Stimulated activated CD8-positive, alpha-beta memory T cell treated with anti-CD3 and anti-CD28 coated beads, Interleukin-7, amount 100 ng/mL, for 1 hour (primary cell): ENCODE results near the gene DCLK2.

Experiments
- DNase-seq, 2 donors: peaks; one replicate each; pipeline ENCODE4 v3.0.0-alpha.2; 2020; ENCODE audit warnings: low read depth in 2 of 2

Gene DCLK2

DNA sequence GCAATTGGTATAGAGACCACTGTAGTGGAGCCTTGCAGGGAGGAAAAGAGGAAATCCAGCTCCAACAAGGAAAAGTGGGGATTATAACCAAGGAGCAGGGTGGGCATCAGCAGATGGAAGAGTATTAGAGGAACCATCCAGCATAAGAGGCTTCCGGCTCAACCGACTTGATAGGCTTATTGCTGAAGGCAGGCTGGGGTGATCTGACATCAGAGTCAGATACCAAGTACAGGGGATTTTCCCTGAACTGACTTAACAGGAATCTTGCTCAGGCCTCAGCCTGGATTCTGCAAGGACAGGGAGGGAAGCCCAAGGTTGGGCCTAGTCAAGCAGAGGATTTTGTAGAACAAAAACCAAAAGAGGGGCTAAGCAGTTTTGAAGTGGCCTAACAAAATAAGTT lies 129.6 kb downstream of the DCLK2 start:
- no peak for DNase-seq

DNA sequence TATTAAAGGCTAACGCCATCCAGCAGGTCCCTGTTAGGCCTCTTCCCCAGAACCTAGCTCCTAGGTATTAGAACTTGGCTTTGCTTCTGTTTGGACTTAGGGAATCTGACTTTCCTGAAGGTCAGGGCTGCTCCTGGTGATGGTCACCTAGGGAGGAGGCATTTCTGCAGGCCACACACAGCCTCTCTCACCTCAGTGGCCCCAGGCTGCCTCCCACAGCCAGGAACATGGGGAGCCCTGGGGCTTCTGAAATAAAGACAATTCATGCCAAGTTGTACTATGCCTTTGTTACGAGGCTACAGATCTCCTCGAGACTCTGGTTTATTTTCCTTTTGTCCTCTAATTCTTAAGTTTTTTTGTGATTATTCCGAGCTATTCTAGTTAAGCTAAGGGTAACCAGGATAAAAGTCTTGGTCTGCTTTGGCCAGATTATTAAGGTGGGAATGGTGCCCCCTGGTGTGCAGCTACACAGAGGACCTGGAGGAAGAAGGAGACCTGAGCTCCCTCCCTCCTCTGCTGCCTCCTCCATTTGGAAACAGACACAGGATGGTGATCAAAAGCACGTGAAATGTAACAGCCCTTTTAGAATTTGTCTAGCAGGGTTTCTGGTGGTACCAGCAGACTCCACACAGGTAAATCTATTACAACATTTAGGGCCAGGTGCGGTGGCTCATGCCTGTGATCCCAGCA lies 131.0 kb downstream of the DCLK2 start:
- DNase-seq = no peak

DNA sequence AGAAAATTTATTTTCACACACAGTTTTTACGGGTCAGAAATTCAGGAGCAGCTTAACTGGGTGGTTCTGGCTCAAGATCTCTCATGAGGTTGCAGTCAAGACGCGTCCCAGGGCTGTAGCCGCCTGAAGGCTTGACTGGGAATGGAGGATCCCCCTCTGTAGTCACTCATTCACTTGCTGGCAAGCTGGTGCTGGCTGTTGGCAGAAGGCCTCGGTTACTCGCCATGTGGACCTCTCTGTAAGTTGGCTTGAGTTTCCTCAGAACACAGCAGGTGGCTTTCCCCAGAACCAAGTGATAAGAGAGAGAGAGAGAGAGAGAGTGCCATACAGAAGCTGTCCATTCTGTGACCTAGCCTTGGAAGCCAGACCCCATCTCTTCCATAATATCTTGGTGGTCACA lies 132.8 kb downstream of the DCLK2 start:
- DNase-seq = no peak

DNA sequence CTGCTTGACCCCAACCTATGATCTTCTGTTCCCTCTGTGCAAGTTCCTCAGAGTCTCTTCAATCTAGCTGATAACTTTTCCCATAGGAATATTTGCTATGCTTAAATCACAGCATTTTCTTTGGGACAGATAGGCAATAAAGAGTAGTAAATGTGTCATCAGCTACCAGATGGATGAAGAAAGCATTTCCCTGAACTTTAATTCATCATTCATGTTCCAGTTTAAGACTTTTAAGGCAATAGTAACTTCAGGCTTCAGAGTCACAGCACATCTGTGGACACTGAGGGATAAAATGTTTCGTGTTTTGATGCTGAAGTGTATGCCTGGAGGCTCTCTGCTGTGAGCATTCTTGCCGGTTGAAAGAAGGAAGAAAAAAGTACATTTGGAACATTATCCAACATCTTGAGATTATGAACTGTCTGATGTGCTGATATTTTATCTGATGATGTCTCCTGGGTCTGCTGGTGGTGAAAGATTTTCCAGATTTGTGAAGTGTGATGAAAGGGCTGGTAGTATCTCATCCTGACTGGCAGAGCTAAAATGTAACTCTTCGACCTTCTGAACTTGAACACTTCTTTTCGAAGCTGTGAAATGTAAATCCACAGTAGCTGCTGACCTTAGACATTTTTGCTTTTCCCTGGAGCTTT lies 133.7 kb downstream of the DCLK2 start:
- DNase-seq = no peak

DNA sequence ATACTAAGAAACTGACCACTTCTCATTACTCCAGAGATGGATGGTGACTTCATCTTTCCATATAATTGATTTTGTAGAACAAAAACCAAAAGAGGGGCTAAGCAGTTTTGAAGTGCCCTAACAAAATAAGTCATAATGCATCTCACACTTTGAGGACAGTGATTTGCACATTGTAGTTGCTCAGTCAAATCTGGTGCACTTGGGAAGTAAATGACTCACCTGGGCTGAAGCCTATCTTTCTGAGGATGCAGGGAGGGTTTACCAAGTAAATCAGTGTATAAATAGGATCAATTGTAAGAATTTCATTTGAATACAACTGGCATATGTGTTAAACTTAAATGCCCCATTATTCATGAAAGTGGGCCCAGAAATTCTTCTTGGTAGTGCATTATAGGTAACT lies 134.2 kb downstream of the DCLK2 start:
- no peak for DNase-seq

DNA sequence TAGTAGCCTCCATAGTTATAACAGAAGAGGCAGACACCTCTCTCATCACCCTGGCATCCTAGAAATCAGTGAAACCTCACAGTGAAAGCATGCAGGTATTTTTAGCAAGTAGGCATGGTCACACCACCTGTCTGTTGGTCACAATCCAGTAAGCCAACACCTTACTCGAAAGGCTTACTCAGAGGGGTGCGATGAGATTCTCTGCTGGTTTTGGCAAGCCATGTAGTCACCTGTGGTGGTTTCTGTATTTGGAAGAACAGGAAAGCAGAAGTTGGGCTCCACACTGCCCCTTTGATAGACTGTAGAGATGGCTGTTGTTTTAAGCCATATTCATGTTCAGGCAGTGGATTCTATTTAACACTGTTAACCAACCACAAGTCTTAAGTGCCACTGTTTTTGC lies 134.7 kb downstream of the DCLK2 start:
- DNase-seq = no peak

DNA sequence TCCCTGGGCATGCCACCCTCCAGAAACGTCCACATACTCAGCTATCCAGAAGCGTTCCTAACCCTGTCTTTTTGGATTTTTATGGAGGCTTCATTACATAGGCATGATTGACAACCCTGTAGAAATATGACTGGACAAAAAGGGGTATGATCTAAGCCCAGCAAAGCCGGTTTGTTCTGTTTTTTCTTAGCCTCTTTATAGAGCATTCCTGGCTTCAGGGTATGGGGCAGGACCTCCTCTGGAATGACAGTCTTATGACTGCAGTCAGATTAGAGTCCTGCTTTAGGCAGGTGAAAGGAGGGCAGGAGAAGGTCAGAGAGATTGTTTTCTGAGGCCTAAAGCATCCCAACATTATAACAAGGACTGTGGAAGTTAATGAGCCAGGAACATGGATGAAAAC lies 137.4 kb downstream of the DCLK2 start:
- no peak for DNase-seq

DNA sequence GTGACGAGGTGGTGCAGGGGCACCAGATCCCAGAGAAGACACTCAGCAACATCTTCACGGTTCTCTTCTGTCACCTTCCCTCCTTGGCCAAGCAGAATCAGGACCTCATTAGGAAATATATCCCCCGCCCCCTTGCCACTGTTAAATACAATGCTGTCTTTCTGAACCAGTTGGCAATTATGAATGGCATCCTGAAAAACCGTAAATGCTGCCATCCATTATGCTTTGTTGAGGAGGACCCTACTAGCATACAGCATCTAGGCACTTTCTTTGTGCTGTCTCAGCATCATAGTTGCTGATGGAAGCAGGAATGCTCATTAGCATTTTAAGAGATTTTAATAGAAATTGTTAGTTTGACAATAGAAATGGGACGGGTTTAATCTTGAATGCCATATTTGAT lies 138.5 kb downstream of the DCLK2 start:
- DNase-seq = no peak

DNA sequence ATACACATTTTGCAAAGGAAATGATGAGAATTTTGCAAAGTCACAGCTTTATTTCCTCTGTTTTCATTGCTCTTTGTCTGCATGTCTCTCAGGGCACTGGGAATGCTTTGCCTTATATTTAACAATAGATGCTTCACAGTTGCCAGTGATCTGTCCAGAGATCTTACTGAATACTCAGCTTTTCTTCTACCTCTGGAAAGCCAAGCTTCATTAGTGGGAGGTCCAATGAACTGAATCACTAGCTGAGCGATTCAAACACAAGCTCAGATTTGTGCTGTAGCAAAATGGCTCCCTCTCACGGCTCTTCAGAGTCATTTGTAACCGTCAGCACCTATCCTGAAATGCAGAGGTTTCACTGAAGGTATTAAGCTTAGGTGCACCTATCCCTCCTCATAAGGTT lies 138.9 kb downstream of the DCLK2 start:
- DNase-seq = no peak

DNA sequence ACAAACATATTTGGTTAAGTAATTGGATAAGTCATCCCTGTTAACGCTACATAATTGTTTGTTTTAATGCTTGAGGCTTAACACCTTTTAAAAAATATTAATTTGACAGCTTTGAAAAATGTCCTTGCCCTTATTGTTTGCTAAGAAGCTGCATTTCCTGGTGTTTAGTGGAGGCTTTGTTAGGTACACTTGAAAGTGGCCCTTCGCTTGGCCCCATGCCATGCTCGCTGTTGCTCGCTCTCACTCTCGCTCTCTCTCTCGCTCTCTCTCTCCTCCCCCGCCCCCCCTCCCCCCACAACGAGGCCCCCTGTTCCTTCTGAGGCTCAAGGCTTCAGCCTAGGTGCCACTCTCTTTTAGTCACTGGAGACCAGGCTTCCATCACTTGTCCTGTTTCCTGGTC lies 139.6 kb downstream of the DCLK2 start:
- DNase-seq = no peak

DNA sequence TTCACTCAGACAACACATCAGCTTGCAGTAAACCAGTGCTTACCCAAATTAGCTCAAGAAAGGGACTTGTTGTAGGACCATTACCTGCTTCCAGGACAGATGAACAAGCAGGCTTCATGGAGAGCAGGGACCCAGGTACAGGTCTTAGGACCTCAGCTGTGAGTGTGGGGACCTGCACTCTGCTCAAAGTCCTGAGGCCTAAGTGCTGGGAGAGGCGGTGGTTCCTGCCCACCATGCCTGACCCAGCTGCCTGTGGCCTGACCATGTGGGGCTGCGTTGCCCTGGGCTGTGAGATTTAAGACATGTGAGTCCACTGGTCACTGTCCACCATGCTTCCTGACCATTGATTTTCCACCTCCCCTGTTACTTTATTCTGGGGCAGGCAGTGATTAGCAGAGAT lies 140.2 kb downstream of the DCLK2 start:
- DNase-seq = no peak

DNA sequence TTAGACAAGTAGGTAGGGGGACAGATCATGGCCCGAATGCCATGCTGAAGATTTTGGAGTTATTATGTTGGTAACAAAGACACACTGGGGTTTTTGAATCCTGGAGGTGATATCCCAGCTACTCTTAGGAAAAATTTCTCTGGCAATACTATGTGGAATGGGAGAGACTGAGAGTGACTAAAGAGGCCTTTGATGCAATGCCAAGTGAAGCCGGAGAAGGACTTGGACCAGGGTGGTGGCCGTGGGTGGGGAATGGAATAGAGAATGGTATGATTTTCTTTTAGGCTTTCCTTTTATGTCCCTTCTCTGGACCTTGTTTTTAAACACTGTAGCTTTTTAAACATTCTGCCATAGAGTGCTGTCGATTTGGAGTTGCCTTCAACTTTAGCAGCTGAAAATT lies 141.6 kb downstream of the DCLK2 start:
- DNase-seq = no peak

DNA sequence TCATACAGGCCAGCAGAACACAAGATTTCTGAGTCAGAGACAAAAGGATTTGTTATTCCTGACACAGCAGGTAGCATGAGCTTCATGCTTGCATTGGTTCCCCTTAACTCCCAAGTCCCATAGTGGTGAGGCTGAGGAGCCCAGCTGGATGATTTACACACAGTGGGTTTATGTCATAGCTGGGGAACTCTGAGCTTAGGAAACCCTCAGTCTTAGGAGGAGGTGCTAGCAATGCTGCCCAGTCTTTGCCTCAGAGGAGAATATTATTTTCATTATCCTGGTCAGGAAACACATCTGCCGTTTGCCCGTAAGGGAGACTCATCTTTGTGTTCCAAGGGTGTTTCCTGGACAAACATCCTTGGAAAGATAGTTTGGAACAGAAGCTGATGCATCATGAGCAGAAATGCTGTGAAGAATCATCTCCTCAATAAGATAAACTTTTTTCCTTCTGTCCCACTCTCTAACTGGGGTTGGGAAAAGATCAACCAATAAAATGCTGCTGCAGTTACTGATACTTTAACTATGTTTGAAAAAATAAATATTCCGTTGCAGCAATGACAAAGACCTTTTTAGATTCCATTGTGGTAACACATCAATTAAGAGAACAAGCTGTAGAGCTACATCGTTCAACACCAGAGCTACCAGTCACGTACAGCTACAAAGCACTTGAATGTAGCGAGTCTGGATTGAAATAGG lies 146.8 kb downstream of the DCLK2 start:
- no peak for DNase-seq

DNA sequence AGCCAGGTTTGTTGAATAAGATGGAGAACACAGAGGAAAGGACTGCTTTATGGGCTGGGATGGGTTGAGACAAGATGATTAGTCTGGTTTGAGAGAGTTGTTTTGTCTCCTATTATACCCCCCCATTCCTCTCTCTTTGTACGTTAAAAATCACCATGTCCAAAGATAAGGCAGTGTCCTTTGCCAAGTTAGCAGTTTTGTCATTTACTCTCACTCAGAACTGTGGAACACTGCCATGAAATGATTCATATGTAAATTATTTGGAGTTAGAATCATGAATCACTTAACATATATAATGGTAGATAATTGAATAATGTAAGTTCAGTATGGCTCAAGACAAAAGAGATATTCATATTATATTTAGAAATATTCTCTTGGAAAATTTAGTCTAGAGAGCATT lies 151.3 kb downstream of the DCLK2 start:
- DNase-seq = no peak

DNA sequence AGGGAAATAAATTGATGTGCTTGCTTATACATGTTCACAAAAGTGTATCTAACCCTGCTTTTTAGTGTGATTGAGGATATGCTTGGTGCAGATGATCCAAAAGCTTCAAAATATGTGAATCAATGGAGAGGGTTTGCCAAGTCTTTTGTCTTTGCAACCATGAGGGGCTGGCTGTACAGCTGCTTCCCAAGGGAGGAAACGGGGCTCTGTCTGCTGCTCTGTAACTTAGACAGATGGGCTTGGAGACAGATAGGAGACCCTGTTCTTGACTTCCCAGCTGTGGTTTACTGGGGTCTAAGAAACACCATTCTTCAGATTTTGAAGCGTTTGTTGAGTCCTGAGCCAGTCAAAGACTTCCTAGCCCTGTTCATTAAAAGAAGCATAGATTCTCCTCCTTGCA lies 152.3 kb downstream of the DCLK2 start:
- no peak for DNase-seq

DNA sequence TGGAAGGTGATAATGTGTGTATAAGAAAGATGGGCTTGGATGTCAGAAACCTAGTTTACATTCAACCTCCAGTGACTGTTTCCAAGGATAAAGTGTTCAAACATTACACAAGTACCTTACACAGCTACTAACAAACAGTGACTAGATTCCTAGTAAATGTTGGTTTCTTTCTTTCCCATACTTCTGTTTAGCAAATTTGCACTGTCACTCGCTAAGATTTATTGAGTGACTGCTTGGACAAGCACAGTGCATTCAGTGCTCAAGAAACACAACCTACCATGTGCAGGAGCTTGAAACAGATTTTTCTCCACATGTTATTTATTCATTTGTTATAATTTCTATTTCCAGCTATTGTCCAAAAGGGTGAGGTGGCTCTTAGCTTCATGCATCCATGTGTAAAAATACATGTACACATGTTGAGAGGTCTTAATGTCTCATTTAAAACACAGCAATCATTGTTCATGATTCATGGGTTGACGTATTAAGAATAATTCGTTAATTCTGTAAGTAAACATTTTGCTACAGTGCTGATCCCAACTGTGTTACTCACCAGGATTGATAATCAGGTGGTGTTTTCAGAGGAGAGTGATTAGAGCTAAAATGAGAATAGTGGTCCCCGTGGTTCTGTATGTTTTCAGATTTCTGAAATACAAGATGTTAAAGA lies 153.0 kb downstream of the DCLK2 start:
- no peak for DNase-seq

DNA sequence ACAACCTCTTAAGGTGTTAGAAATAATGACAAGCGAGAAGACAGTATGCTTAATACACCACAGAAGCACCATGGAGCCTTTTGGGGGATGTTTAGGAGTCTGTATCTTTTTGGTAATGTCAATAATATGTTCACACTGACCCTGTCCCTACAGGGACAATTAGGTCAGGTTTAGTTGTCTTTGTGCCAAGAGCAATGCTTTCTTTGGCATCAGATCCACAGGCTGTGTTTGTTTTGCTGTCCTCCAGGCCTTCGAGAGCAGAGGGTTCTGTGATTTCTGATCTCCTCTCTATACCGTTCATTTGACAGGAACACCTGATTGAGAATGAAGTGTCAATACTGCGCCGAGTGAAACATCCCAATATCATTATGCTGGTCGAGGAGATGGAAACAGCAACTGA lies 153.8 kb downstream of the DCLK2 start:
- no peak for DNase-seq

DNA sequence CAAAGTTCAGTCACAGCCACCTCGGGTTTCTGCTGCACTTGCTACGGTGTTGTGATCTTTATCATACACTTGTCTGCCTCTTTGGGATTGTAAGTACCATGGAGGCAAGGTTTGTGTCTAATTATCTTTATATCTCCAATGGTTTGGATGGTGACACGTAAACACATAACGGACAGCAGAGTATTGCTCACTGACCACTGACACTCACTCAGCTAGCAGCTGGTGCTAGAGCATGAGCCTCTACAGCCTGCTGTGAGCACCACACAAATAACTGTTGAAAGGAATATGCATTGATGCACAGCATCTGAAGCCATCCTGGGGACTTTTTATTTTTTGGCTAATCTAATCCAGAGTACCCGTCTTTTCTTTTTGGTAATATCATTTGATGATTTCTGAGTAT lies 156.0 kb downstream of the DCLK2 start:
- no peak for DNase-seq

DNA sequence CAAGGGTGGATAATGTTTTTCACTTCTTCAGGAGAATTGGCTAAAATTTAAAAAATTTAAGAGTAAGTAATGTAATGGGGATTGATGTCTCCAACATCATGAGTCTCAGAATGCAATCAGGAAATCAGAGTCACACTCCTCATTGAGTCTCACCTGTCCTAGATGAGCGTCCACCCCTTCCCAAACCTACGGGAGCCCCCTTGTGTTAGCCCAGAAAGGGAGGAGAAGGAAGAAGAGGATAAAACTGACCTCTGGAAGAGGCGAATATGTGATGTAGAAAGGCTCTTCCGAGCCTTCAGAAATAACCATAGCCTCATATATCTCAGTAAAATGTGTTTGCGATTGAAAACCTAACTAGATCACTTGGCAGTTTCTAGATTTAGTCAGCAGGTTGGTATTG lies 157.1 kb downstream of the DCLK2 start:
- DNase-seq = no peak

DNA sequence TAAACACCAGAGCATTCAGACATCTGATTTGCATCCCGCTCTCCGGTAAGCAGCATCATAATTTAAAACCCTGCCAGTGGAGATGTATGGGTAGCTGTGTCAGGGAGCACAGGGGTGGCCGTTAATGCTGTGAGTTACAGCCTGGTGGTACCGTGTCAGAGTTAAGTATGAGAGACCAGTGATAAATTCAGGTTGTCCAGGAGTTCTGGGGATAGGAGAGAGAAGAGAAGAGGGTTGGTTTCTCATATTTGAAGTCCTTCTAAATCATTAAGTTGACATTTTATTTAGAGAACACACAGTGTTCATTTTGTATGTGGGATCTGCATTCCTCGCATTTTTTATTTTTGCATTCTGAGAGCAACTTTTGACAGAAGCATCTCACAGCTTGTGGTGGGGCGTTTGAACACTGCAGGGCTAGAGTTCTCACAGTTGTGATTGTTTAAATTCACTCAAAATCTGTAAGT lies 157.6 kb downstream of the DCLK2 start:
- DNase-seq = no peak

DNA sequence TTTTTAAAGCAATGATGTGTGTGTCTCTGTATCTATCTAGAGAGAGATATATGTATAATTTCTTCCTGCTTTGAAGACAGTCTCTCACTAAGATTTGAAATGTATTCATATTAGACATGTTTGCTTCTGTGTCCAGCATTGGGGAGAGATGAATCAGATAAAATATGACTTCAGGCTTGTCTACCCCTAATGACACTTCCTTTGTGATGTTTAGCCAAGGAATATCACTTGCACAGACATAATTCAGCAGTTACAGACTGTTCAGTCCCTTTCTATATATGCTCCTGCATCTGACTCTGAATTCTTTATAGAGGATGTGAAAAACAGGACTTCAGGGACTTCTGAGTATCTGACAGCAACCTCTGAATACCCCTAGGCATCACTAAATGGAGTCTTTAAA lies 158.4 kb downstream of the DCLK2 start:
- no peak for DNase-seq

DNA sequence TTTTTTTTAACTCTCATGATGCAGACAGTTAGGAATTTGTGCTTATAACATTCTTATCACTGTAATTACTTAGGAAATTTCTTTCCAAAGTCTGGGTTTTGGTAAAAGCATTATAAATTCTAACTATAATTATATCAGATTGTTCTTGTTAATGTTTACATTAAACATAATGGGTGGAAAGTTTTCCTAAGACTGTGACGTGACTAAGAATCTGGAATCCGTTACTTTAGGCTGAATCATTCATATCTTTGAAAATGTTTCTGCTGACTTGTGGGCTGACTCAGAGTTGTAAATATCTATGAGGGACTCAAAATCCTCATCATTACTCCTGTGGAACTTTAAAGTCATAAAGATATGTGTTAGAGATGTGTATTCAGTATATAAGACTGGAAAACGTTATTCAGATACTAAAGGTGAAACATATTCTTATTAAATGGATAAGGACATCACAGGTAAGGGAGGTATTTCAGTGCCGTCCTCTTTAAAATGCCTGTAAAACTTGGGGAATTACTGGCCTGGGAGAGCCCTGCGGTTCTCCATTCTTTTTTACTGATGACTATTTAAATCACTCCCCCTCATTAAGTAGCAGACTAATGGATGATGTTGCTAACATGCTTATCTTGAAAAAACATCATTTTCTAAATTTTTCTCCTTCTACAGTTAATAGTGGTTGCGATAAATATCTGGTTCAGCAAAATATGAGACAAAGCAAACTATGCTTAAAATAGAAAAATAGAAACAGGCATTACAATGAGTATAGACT lies 159.0 kb downstream of the DCLK2 start:
- DNase-seq = no peak
